Measurements from ENCODE around the gene PRKAB1. TPM values are rescaled to one million over a fixed set of nuclear protein-coding genes. Genes with fewer than 3 reads are reported as not detected.

PRKAB1 gene
- total RNA-seq, 1 donor from 2014 or later, result 30.5 TPM

DNA sequence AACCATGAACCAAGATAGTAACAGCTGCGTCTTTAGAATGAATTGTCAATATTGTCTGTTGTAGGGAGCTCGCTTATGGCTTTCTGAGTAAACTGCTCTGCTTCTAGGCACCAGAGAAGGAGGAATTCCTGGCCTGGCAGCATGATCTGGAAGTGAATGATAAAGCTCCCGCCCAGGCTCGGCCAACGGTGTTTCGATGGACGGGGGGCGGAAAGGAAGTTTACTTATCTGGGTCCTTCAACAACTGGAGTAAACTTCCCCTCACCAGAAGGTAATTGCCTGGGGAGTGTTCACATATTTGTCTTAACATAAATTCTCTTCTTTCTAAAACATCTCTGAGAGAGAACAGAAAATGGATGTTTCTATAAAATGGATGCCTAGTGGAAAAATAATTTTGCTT lies 4.3 kb downstream of the PRKAB1 start:
- Mint-ChIP-seq H3K27ac (no peak overlapping the region), H3K4me3 (no peak overlapping the region), H3K27me3 (ENCODE audit: low read depth) (no peaks in the 10 kb centered on the region), H3K36me3 (peaks cover 30% of the 10 kb centered on the region), H3K4me1 (peaks cover 21% of the 10 kb centered on the region), H3K9me3 (no peaks in the 10 kb centered on the region)
- TF ChIP-seq, protein P1, sequence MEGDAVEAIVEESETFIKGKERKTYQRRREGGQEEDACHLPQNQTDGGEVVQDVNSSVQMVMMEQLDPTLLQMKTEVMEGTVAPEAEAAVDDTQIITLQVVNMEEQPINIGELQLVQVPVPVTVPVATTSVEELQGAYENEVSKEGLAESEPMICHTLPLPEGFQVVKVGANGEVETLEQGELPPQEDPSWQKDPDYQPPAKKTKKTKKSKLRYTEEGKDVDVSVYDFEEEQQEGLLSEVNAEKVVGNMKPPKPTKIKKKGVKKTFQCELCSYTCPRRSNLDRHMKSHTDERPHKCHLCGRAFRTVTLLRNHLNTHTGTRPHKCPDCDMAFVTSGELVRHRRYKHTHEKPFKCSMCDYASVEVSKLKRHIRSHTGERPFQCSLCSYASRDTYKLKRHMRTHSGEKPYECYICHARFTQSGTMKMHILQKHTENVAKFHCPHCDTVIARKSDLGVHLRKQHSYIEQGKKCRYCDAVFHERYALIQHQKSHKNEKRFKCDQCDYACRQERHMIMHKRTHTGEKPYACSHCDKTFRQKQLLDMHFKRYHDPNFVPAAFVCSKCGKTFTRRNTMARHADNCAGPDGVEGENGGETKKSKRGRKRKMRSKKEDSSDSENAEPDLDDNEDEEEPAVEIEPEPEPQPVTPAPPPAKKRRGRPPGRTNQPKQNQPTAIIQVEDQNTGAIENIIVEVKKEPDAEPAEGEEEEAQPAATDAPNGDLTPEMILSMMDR (IDR thresholded peaks at IDR 0.05; ENCODE audit: unreplicated experiment), result no peak
- no peak for DNase-seq (ENCODE audit: low spot score in 2 of 2, unreplicated experiment in 2 of 2)

DNA sequence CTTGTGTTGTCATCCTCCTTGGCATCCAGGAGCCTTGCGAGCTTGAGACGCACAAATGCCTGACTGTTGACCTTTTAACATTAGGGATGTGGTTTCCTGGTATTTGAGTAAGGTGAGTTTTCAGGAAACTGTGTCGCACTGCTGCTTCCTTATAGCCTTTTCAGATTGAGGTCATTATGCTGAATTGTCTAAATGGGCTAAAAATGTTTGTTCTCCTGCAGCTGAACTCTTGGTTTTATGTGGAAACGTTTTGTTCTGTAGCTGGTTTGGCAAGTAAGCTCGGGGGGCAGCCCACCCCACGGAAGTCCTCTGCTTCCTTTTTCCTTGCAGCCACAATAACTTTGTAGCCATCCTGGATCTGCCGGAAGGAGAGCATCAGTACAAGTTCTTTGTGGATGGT lies 5.7 kb downstream of the PRKAB1 start:
- H3K4me3 Mint-ChIP-seq, result no peak overlapping the region
- no peak overlapping the region for H3K27ac Mint-ChIP-seq
- TF ChIP-seq, protein P1 (IDR thresholded peaks at IDR 0.05; ENCODE audit: unreplicated experiment), result no peak
- peaks cover 13% of the 10 kb centered on the region for H3K4me1 Mint-ChIP-seq
- peaks cover 37% of the 10 kb centered on the region for H3K36me3 Mint-ChIP-seq
- H3K27me3 Mint-ChIP-seq (ENCODE audit: low read depth), result no peaks in the 10 kb centered on the region
- H3K9me3 Mint-ChIP-seq, result no peaks in the 10 kb centered on the region
- no peak for DNase-seq (ENCODE audit: low spot score in 2 of 2, unreplicated experiment in 2 of 2)

DNA sequence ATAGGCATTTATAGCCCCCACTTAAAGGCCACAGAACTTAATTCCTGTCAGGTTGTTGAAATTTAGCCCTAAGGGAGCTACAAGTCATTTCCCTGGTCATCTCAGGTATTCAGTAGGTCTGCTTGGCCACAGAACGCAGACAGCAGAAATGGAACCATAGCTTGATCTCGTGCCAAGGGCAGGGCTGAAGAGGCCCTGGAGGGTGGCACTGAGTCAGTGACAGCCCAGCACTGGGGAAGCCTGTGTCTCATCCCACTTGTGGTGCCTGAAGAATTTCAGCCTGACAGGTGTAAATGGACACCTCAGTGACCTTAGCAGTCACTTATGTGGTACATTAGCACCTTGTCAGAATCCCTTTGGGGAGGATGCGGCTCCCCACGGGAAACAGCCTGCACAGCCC lies 6.6 kb downstream of the PRKAB1 start:
- Mint-ChIP-seq H3K4me3 (no peak overlapping the region), H3K9me3 (no peaks in the 10 kb centered on the region), H3K36me3 (peaks cover 39% of the 10 kb centered on the region), H3K4me1 (peaks cover 10% of the 10 kb centered on the region), H3K27ac (no peak overlapping the region), H3K27me3 (ENCODE audit: low read depth) (no peaks in the 10 kb centered on the region)
- no peak for DNase-seq (ENCODE audit: low spot score in 2 of 2, unreplicated experiment in 2 of 2)
- TF ChIP-seq, protein P1 (IDR thresholded peaks at IDR 0.05; ENCODE audit: unreplicated experiment), result no peak

DNA sequence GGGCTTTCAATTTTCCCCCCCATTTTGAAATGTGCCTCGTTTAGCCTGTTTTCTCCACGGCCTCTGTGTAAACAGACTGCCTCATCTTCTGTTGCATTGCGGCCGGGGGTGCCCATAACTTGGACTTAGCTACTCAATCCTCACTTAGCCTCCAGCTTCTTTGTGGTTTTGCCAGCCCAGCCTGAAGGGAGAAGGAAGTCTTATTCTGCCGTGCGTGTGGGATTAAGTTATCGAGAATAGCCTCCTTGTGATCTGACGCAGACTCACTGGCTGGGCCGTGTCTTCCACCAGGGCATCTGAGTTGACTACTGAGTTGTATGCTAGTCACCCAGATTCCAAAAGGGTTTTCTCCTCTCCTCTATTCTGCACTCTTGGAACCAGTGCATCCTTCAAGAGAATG lies 8.1 kb downstream of the PRKAB1 start:
- Mint-ChIP-seq H3K36me3 (peaks cover 45% of the 10 kb centered on the region), H3K4me3 (no peak overlapping the region), H3K9me3 (no peaks in the 10 kb centered on the region), H3K4me1 (no peaks in the 10 kb centered on the region), H3K27me3 (ENCODE audit: low read depth) (no peaks in the 10 kb centered on the region), H3K27ac (no peak overlapping the region)
- DNase-seq (ENCODE audit: low spot score in 2 of 2, unreplicated experiment in 2 of 2), result no peak
- TF ChIP-seq, protein P1 (IDR thresholded peaks at IDR 0.05; ENCODE audit: unreplicated experiment), result no peak

GRCh38 chr12:119676573-119676972 lies 8.6 kb downstream of the PRKAB1 start:
- H3K9me3 Mint-ChIP-seq, result no peaks in the 10 kb centered on the region

More at GRCh38 chr12:119676573-119676972, 8.6 kb downstream of the PRKAB1 start:
- TF ChIP-seq, protein P1 (IDR thresholded peaks at IDR 0.05; ENCODE audit: unreplicated experiment), result no peak
- no peak for DNase-seq (ENCODE audit: low spot score in 2 of 2, unreplicated experiment in 2 of 2)
- Mint-ChIP-seq H3K27me3 (ENCODE audit: low read depth) (no peaks in the 10 kb centered on the region), H3K4me1 (no peaks in the 10 kb centered on the region), H3K27ac (no peak overlapping the region), H3K4me3 (no peak overlapping the region), H3K36me3 (peaks cover 41% of the 10 kb centered on the region)
